OCI-LY3 (cell line): ENCODE measurements around the gene FMNL2.

Experiments used
- H2AFZ ChIP-seq: fragments of 200-600, 300-600 bp; shearing (Covaris generic); 2 replicates; pipeline ENCODE4 v1.6.0; 2014; ENCODE audit warnings: antibody characterized with exemption, low read depth, low read length
- H3K27ac ChIP-seq: fragments of 200-600, 300-600 bp; sonication (generic); 2 replicates; pipeline ENCODE4 v1.5.1; 2014; ENCODE audit warnings: mild to moderate bottlenecking, low read length, moderate library complexity, mixed read lengths
- H3K27me3 ChIP-seq: fragments of 200-600, 300-600 bp; sonication (generic); 2 replicates; pipeline ENCODE4 v1.6.1; 2014; ENCODE audit warnings: low read depth, low read length, mixed read lengths
- H3K36me3 ChIP-seq: fragments of 200-600, 300-600 bp; sonication (generic); replicated peaks from 2 replicates; pipeline ENCODE3; 2014; ENCODE audit warnings: low read depth, low read length, mixed read lengths
- H3K4me1 ChIP-seq: fragments of 300-600, 200-600 bp; sonication (generic); 2 replicates; pipeline ENCODE4 v1.6.1; 2014; ENCODE audit warnings: low read length, mixed read lengths
- H3K4me2 ChIP-seq: fragments of 200-600, 300-600 bp; sonication (generic); 2 replicates; pipeline ENCODE4 v1.6.1; 2014; ENCODE audit warnings: low read length, mixed read lengths
- H3K4me3 ChIP-seq: fragments of 300-600, 200-600 bp; sonication (generic); 2 replicates; pipeline ENCODE4 v1.5.1; 2014; ENCODE audit warnings: antibody characterized with exemption, mild to moderate bottlenecking, low read length, moderate library complexity
- H3K79me2 ChIP-seq: fragments of 300-600, 200-600 bp; shearing (Covaris generic); 2 replicates; pipeline ENCODE4 v1.6.1; 2014; ENCODE audit warnings: mild to moderate bottlenecking, low read length, mixed read lengths
- H3K9ac ChIP-seq: fragments of 300-600, 200-600 bp; shearing (Covaris generic); 2 replicates; pipeline ENCODE4 v1.6.0; 2014; ENCODE audit warnings: mild to moderate bottlenecking, low read length, moderate library complexity
- H3K9me3 ChIP-seq: fragments of 200-600, 300-600 bp; shearing (Covaris generic); 2 replicates; pipeline ENCODE4 v1.6.1; 2014; ENCODE audit warnings: low read length, mixed read lengths; ENCODE audit not compliant: insufficient read depth
- H4K20me1 ChIP-seq: fragments of 200-600, 300-600 bp; sonication (generic); 2 replicates; pipeline ENCODE4 v1.6.1; 2016; ENCODE audit warnings: low read length, mixed read lengths; ENCODE audit not compliant: insufficient read depth
- EZH2phosphoT487 ChIP-seq: fragments of 200-600 bp; shearing (Covaris generic); IDR thresholded peaks from 2 replicates; pipeline ENCODE4 v1.6.1; 2018; ENCODE audit warnings: antibody characterized with exemption, mixed run types, low read depth
- TF ChIP-seq, protein P1 (sequence below): fragments of 200-600, 300-600 bp; sonication (generic); IDR thresholded peaks from 2 replicates; pipeline ENCODE4 v1.5.1; 2014; ENCODE audit warnings: antibody characterized with exemption, low read length, low read depth

FMNL2 gene

DNA sequence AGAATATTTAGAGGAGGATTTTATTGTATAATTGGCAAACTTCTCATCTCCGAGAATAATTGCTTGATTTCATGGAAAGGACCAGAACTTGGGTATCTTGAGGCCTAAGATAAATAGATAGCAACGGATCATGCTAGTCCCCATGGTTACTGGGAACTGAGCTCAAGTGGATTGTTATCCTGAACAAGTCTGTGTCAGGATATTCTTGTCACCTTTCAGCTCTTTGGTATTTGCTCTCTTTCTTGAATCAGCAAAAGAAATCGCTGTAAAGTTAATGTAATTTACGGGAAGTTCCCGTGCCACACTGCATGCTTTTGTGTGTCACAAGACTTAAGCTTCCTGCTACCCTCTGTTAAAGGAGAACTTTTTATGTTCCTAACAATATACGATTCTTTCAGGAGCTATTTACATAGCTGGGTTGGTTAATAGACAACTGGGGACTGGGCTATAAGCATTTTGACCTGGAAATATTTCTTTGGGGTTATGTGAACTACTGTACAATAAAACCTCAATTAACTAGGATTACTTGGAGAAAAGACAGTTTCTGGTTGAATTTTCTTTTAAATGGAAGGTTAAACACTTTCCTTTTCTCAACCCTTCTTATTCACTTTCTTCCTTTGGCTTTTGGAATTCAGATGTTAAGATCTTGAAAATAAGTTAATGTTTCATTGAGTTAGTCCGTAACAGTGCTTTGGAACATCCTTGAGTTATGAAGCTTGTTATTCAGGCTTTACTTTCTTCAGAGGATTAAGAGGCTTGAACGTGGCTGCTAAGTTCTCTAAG, 151.2 kb downstream of the FMNL2 start:
- no peaks in the 10 kb centered on the region for H3K27me3 ChIP-seq
- no peak for TF ChIP-seq EZH2phosphoT487
- TF ChIP-seq, protein P1, sequence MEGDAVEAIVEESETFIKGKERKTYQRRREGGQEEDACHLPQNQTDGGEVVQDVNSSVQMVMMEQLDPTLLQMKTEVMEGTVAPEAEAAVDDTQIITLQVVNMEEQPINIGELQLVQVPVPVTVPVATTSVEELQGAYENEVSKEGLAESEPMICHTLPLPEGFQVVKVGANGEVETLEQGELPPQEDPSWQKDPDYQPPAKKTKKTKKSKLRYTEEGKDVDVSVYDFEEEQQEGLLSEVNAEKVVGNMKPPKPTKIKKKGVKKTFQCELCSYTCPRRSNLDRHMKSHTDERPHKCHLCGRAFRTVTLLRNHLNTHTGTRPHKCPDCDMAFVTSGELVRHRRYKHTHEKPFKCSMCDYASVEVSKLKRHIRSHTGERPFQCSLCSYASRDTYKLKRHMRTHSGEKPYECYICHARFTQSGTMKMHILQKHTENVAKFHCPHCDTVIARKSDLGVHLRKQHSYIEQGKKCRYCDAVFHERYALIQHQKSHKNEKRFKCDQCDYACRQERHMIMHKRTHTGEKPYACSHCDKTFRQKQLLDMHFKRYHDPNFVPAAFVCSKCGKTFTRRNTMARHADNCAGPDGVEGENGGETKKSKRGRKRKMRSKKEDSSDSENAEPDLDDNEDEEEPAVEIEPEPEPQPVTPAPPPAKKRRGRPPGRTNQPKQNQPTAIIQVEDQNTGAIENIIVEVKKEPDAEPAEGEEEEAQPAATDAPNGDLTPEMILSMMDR = no peak
- H3K4me1 ChIP-seq = peaks cover 27% of the 10 kb centered on the region
- no peak overlapping the region for H3K4me3 ChIP-seq
- no peak overlapping the region for H3K4me2 ChIP-seq
- H3K79me2 ChIP-seq = no peaks in the 10 kb centered on the region
- H3K36me3 ChIP-seq = no peaks in the 10 kb centered on the region
- no peak overlapping the region for H3K27ac ChIP-seq
- no peak overlapping the region for H2AFZ ChIP-seq
- H3K9ac ChIP-seq = no peak overlapping the region
- H3K9me3 ChIP-seq = no peaks in the 10 kb centered on the region
- no peaks in the 10 kb centered on the region for H4K20me1 ChIP-seq

- Histone ChIP-seq H3K9ac (no peak overlapping the region), H3K4me2 (no peak overlapping the region), H3K27me3 (no peaks in the 10 kb centered on the region), H3K4me3 (no peak overlapping the region), H3K27ac (no peak overlapping the region), H2AFZ (no peak overlapping the region), H3K79me2 (no peaks in the 10 kb centered on the region), H3K9me3 (no peaks in the 10 kb centered on the region), H3K36me3 (no peaks in the 10 kb centered on the region), H3K4me1 (peaks cover 28% of the 10 kb centered on the region), H4K20me1 (no peaks in the 10 kb centered on the region)
- TF ChIP-seq EZH2phosphoT487 = no peak
- TF ChIP-seq, protein P1 = no peak
Observed at GRCh38 chr2:152486737-152487400, 151.9 kb downstream of the FMNL2 start.

GRCh38 chr2:152488075-152488474, 153.1 kb downstream of the FMNL2 start:
- Histone ChIP-seq H3K4me2 (no peak overlapping the region), H4K20me1 (no peaks in the 10 kb centered on the region), H3K9ac (no peak overlapping the region), H3K27me3 (no peaks in the 10 kb centered on the region), H3K27ac (no peak overlapping the region), H3K79me2 (no peaks in the 10 kb centered on the region), H3K4me3 (no peak overlapping the region), H3K36me3 (no peaks in the 10 kb centered on the region), H2AFZ (no peak overlapping the region), H3K9me3 (no peaks in the 10 kb centered on the region), H3K4me1 (peaks cover 31% of the 10 kb centered on the region)
- TF ChIP-seq, protein P1 = no peak
- no peak for TF ChIP-seq EZH2phosphoT487

GRCh38 chr2:152489364-152489763, 154.4 kb downstream of the FMNL2 start:
- Histone ChIP-seq H3K4me2 (peak overlapping the region; percentile 55; the same call in 1 of the 2 replicates), H3K27me3 (no peaks in the 10 kb centered on the region), H4K20me1 (no peaks in the 10 kb centered on the region), H3K9ac (no peak overlapping the region), H3K9me3 (no peaks in the 10 kb centered on the region), H2AFZ (no peak overlapping the region), H3K79me2 (no peaks in the 10 kb centered on the region), H3K27ac (peak overlapping the region; percentile 45), H3K36me3 (no peaks in the 10 kb centered on the region), H3K4me3 (no peak overlapping the region), H3K4me1 (peaks cover 40% of the 10 kb centered on the region)
- TF ChIP-seq EZH2phosphoT487 = no peak
- TF ChIP-seq, protein P1 = no peak
